ENCODE measurements around the gene OBSCN.

The OBSCN gene

GRCh38 chr1:228207851-228208821 lies at the start of gene OBSCN:
Gene OBSCN (plus strand): TSS chr1:228208044. CDS start chr1:228211784, 3,740 bp downstream.
- DNase-seq (ENCODE audit: low read depth) = no peak

- no peak for DNase-seq (ENCODE audit: low read depth)
These were observed 49.5 kb upstream of the OBSCN start for GRCh38 chr1:228158151-228159007.

- no peak for DNase-seq (ENCODE audit: low read depth)
These were observed 48.7 kb upstream of the OBSCN start for GRCh38 chr1:228159008-228159665.

- DNase-seq (ENCODE audit: low read depth) = no peak
These were observed 47.6 kb upstream of the OBSCN start for GRCh38 chr1:228160201-228160761.

GRCh38 chr1:228161362-228161761 lies 46.5 kb upstream of the OBSCN start:
- DNase-seq (ENCODE audit: low read depth) = no peak

GRCh38 chr1:228161866-228162265 lies 46.0 kb upstream of the OBSCN start:
- DNase-seq (ENCODE audit: low read depth) = no peak

- DNase-seq (ENCODE audit: low read depth) = no peak
These were observed 45.4 kb upstream of the OBSCN start for GRCh38 chr1:228162286-228163006.

- no peak for DNase-seq (ENCODE audit: low read depth)
These were observed 44.7 kb upstream of the OBSCN start for GRCh38 chr1:228163007-228163753.

- DNase-seq (ENCODE audit: low read depth) = no peak
These were observed 43.9 kb upstream of the OBSCN start for GRCh38 chr1:228163776-228164519.

- no peak for DNase-seq (ENCODE audit: low read depth)
These were observed 43.1 kb upstream of the OBSCN start for GRCh38 chr1:228164561-228165371.

- DNase-seq (ENCODE audit: low read depth) = peak; percentile 91
These were observed 42.3 kb upstream of the OBSCN start, which contains the start of gene IBA57 for GRCh38 chr1:228165372-228166169. Gene IBA57 (plus strand): TSS chr1:228165804. CDS start chr1:228165817, 13 bp downstream.

- DNase-seq (ENCODE audit: low read depth) = peak; percentile 8
These were observed 41.5 kb upstream of the OBSCN start for GRCh38 chr1:228166170-228166936.

- no peak for DNase-seq (ENCODE audit: low read depth)
These were observed 39.1 kb upstream of the OBSCN start for GRCh38 chr1:228168563-228169270.

GRCh38 chr1:228169345-228169744 lies 38.5 kb upstream of the OBSCN start:
- DNase-seq (ENCODE audit: low read depth) = no peak

- no peak for DNase-seq (ENCODE audit: low read depth)
These were observed 37.2 kb upstream of the OBSCN start for GRCh38 chr1:228170666-228171065.

GRCh38 chr1:228171221-228171891 lies 36.5 kb upstream of the OBSCN start:
- DNase-seq (ENCODE audit: low read depth) = no peak

Data from non-pigmented ciliary epithelial cell (primary cell).